ENCODE data around the gene PCDHB14.
"Not testable (repeated sequence)": the region's sequence is repeated elsewhere in the genome, so short reads cannot be mapped to it uniquely, and the experiment has no call there.

GRCh38 chr5:141189131-141189530, 34.0 kb upstream of the PCDHB14 start:
- not testable (repeated sequence) for TF ChIP-seq ZEB2 (tag by site-specific recombination; IDR thresholded peaks at IDR 0.05); ZNF112 (tag by site-specific recombination; IDR thresholded peaks at IDR 0.05); ZBTB26 (tag by site-specific recombination; optimal IDR thresholded peaks at IDR 0.05); SP2 (tag by site-specific recombination; IDR thresholded peaks at IDR 0.05); ZNF16 (tag by site-specific recombination; IDR thresholded peaks at IDR 0.05; ENCODE audit: low read depth); ZNF274 (IDR thresholded peaks at IDR 0.05; ENCODE audit: low read length); ZNF274 (tag by site-specific recombination; IDR thresholded peaks at IDR 0.05; ENCODE audit: borderline replicate concordance); ZNF138 (tag by site-specific recombination; IDR thresholded peaks at IDR 0.05; ENCODE audit: borderline replicate concordance); KLF16 (tag by site-specific recombination; IDR thresholded peaks at IDR 0.05); ZNF670 (tag by site-specific recombination; IDR thresholded peaks at IDR 0.05; ENCODE audit: low read depth); ZNF280D (tag by site-specific recombination; IDR thresholded peaks at IDR 0.05); ZNF501 (tag by site-specific recombination; IDR thresholded peaks at IDR 0.05)
- TF ChIP-seq, protein P1, sequence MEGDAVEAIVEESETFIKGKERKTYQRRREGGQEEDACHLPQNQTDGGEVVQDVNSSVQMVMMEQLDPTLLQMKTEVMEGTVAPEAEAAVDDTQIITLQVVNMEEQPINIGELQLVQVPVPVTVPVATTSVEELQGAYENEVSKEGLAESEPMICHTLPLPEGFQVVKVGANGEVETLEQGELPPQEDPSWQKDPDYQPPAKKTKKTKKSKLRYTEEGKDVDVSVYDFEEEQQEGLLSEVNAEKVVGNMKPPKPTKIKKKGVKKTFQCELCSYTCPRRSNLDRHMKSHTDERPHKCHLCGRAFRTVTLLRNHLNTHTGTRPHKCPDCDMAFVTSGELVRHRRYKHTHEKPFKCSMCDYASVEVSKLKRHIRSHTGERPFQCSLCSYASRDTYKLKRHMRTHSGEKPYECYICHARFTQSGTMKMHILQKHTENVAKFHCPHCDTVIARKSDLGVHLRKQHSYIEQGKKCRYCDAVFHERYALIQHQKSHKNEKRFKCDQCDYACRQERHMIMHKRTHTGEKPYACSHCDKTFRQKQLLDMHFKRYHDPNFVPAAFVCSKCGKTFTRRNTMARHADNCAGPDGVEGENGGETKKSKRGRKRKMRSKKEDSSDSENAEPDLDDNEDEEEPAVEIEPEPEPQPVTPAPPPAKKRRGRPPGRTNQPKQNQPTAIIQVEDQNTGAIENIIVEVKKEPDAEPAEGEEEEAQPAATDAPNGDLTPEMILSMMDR (tag by site-specific recombination; IDR thresholded peaks at IDR 0.05), result not testable (repeated sequence)
- TF ChIP-seq, protein P2, sequence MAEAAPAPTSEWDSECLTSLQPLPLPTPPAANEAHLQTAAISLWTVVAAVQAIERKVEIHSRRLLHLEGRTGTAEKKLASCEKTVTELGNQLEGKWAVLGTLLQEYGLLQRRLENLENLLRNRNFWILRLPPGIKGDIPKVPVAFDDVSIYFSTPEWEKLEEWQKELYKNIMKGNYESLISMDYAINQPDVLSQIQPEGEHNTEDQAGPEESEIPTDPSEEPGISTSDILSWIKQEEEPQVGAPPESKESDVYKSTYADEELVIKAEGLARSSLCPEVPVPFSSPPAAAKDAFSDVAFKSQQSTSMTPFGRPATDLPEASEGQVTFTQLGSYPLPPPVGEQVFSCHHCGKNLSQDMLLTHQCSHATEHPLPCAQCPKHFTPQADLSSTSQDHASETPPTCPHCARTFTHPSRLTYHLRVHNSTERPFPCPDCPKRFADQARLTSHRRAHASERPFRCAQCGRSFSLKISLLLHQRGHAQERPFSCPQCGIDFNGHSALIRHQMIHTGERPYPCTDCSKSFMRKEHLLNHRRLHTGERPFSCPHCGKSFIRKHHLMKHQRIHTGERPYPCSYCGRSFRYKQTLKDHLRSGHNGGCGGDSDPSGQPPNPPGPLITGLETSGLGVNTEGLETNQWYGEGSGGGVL (tag by site-specific recombination; IDR thresholded peaks at IDR 0.05), result not testable (repeated sequence)

All from HEK293 (cell line).